GM21390 (cell line): Measurements from ENCODE around the gene KRTAP20-2.

Source experiments
- ATAC-seq: cut with Tn5 transposase; IDR thresholded peaks from one replicate; pipeline ENCODE4 v1.9.1; 2021; ENCODE audit not compliant: unreplicated experiment

Gene KRTAP20-2

DNA sequence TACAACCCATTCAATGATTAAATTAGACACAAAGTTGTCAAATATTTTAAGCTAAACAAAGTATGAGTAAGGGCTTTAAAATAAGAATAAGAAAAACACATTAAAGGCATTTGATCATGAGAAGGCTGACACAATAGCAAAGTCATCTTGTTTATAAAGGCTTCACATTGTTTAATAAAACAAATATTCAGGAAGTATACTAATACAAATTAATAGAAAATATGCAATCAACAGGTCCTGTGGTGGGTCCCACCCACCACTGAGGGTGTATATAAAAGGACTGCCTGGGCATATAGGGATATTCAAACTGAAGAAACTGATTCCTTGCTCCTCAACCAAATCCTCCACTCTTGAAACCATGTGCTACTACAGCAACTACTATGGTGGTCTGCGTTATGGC, at the start of gene KRTAP20-2:
KRTAP20-2 (plus strand) TSS at position 301 of the 400 bp plus-strand sequence; CDS start at position 359, 58 bp downstream.
- ATAC-seq = no peak

DNA sequence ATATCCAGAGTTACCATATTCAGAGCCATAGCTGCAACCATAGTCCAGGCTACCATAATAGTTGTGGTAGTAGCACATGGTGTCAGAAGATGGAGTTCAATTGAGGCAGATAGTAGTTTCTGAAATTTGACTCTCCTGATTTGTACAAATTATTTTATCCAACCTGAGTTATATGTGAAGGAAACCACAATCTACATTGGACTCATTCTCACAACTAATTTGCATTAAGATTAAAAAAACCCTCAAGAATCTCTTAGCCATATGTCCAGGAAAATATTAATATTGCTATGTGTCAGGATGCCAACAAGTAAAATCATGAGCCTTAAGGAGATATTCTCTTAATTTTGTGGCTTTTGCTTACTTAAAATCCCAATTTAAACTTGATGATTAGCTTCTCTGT, 44.7 kb upstream of the KRTAP20-2 start, which contains the start of gene KRTAP22-2:
KRTAP22-2 (minus strand) TSS at position 101 of the 400 bp plus-strand sequence.
- ATAC-seq = no peak

- ATAC-seq = no peak
Measured at GRCh38 chr21:30592140-30592539, 42.9 kb upstream of the KRTAP20-2 start, which contains the start of gene KRTAP6-3. KRTAP6-3 (plus strand) TSS chr21:30592440; CDS start chr21:30592446, 6 bp downstream.

GRCh38 chr21:30598802-30599201, 36.2 kb upstream of the KRTAP20-2 start, which contains the start of gene KRTAP6-2:
KRTAP6-2 (minus strand) TSS chr21:30598902; CDS start chr21:30598874, 28 bp downstream.
- no peak for ATAC-seq

DNA sequence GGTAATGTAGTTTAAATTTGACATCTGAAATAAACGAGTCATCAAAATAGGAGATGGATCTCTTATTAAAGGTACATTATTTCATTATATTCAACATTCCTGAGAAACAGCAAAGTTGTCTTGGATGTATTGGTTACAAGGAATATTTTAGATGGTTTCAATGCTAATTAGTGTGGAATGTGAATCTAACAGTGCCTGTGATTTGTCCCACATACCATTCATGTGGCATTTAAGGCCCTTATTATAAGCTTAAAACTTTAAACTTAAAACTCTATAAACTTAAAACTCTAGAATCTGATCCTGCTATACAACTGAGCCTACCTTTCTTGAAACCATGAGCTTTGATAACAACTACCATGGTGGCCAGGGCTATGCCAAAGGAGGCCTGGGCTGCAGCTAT, 34.2 kb upstream of the KRTAP20-2 start, which contains the start of gene KRTAP22-1:
KRTAP22-1 (plus strand) TSS at position 301 of the 400 bp plus-strand sequence.
- ATAC-seq = no peak

DNA sequence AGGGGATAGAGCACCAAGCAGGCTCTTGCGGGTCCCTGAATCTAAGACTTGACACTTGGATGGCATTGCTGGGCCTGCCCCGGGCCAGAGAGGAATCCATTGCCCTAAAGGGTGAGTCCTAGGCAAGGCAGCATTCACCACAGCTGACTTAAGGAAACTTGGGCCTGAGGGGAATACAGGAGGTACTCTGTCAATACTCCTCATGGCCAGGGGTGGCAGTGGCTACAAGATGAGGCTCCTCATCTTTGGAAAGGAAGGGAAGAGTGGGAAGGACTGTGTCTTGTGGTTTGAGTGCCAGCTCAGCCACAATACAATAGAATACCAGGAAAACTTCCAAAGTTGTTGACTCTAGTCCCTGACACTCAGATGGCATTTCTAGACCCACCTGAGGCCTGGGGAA, 29.0 kb upstream of the KRTAP20-2 start:
- ATAC-seq = no peak

- no peak for ATAC-seq
Measured at GRCh38 chr21:30612132-30612531, 22.9 kb upstream of the KRTAP20-2 start.

DNA sequence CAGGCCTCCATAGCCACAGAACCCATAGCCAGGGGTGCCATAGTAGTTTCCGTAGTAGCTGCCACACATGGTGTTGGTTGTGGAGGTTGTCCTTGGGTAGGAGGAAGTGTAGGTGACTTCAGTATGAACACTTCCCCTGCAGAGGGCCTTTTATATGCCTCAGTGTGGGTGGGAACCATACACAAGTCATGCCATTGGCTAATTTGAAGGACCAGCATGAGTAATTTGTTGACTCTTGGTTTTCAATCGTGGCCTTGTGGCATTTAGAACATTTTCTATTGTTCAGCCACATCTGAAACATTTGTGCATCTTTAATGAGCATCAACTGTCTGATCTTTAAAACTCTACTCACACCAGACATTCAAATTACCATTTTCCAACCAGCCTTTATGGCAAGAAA, 21.2 kb upstream of the KRTAP20-2 start, which contains the start of gene KRTAP6-1:
KRTAP6-1 (minus strand) TSS at position 95 of the 400 bp plus-strand sequence; CDS start at position 69, 26 bp downstream.
- no peak for ATAC-seq

DNA sequence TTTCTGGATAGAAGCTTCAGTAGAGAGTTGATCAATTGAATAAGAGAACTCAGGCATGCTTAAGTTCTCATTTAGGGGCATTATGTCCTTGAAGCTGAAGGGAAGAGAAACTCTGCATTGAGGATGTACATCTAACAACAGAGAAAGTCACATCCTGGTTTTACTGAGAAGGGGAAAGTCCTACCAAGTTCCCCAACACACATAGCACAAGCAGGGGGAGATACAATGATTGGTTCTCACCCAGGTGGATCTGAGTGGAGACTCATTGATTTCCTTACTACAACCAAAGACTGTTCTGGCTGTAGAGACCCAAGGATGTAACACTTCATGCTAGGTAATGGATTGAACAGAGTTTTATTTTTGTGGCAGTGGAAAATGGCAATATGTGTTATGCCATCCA, 19.8 kb upstream of the KRTAP20-2 start:
- ATAC-seq = no peak

GRCh38 chr21:30616125-30616524, 18.9 kb upstream of the KRTAP20-2 start, which contains the start of gene KRTAP20-1:
KRTAP20-1 (plus strand) TSS chr21:30616425; CDS start chr21:30616455, 30 bp downstream.
- no peak for ATAC-seq

GRCh38 chr21:30620080-30620479, 14.9 kb upstream of the KRTAP20-2 start:
- ATAC-seq = no peak

DNA sequence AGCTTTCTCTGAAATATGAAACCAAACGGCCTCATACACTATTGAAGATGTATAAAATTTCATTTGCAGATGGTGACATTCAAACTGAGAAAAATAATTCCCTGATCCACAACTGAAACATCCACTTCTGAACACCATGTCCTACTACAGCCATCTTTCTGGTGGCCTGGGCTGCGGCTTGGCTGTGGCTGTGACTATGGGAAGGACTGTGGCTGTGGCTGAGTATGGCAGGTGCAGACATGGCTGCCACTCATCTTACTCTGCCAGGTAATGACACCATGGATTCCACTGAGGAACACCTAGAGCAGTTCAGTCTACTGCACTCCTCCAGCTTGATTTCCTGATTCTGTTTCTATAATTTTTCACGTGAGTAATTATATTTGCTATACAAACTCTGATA, 14.5 kb upstream of the KRTAP20-2 start, which contains the start of gene KRTAP20-4:
KRTAP20-4 (plus strand) TSS at position 106 of the 400 bp plus-strand sequence.
- ATAC-seq = no peak

- ATAC-seq = no peak
Measured at GRCh38 chr21:30623362-30623761, 11.6 kb upstream of the KRTAP20-2 start.

GRCh38 chr21:30625449-30626165, 9.4 kb upstream of the KRTAP20-2 start:
- ATAC-seq = no peak

GRCh38 chr21:30628109-30628508, 6.9 kb upstream of the KRTAP20-2 start:
- ATAC-seq = no peak

GRCh38 chr21:30629200-30629599, 5.8 kb upstream of the KRTAP20-2 start:
- ATAC-seq = no peak

GRCh38 chr21:30638686-30639085, 3.7 kb downstream of the KRTAP20-2 start:
- no peak for ATAC-seq

DNA sequence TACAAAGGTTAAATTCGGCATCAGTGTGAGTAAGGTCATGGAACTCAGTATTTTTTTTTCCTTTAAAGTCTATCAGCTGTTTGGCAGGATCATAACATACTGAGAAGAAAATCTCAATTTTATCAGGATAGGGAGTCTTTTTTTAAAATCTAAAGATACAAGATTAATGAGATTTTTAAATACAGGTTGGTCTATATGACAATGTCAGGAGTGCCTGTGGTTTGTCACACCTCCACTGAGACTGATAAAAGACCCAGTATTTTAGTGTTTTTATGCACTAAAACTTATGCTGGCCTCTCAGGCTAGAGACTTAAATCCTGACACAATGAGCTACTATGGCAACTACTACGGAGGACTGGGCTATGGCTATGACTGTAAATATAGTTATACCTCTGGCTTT, 7.6 kb downstream of the KRTAP20-2 start, which contains the start of gene KRTAP20-3:
KRTAP20-3 (plus strand) TSS at position 301 of the 400 bp plus-strand sequence.
- no peak for ATAC-seq

- ATAC-seq = no peak
Measured at GRCh38 chr21:30646904-30647414, 12.0 kb downstream of the KRTAP20-2 start.

DNA sequence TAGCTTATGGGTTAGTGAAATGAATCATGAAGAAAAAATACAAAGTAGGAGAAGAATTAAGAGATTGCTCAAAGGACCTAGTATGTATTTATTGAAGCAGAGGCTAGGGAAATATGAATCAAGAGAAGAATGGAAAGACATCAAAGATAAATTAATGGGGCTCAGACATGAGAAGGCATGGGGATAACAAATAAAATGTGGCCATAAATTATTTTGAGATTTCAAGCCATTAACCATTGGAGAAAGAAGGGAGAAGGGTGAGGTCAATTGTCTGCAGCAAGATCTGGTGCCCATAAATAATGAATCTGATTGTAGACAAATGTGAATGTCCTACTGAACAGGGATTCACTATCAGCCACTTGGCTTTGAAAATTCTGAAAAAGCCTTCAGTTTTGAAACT, 17.9 kb downstream of the KRTAP20-2 start:
- no peak for ATAC-seq

- ATAC-seq = no peak
Measured at GRCh38 chr21:30668776-30669175, 33.8 kb downstream of the KRTAP20-2 start.
